HG03378 (cell line): Measurements from ENCODE around the gene EML6.
"Not testable (repeated sequence)": the region's sequence is repeated elsewhere in the genome, so short reads cannot be mapped to it uniquely, and the experiment has no call there.

Experiments
- ATAC-seq: cut with Tn5 transposase; IDR thresholded peaks from one replicate; pipeline ENCODE4 v1.9.1; 2021; ENCODE audit warnings: mild to moderate bottlenecking, moderate library complexity; ENCODE audit not compliant: unreplicated experiment

Gene EML6

DNA sequence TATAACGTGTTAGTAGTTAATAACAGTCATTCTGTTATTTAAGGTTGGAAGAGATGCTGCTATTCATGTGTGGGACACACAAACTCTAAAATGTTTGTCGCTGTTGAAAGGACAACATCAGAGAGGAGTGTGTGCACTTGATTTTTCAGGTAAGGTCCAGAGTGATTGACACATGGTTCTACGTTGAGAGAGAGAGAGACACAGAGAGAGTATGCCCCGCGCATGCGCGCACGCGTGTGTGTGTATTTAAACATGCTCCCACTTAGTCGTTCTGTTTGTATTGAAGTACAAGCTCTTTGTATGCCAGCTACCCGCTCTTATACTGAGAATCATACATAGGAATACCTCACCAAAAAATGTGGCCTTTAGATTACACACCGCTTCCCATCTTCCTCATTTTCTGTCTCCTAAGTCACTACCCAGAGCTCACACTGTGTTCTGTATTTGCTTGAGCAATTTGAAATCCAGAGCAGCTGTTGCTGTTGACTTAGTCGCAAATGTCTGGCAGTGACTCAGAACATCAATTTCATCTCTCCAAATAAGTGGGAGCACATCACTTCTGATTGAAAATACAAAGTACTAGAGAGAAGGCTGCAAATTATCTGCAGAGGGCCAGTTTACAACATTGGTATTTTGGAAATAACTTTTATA, 148.1 kb downstream of the EML6 start:
- ATAC-seq = no peak

DNA sequence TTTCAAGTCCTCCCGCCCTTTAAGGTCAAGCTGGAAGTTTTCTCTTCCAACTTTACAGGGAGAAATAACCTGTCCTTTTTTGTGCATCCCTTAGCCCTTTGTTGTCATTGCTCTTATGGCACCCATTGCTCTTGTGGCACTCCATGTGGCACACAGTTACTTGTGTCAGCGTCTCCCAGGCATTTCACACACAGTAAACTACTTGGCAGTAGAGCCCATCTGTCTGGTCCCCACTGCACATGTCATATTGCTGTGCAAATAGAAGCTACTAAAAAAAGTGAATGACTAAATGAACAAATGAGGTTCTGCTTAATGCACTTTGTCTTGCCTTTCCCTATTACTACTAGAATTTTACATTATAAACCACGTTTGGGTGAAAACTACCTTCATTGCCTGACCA, 149.3 kb downstream of the EML6 start:
- ATAC-seq = no peak

DNA sequence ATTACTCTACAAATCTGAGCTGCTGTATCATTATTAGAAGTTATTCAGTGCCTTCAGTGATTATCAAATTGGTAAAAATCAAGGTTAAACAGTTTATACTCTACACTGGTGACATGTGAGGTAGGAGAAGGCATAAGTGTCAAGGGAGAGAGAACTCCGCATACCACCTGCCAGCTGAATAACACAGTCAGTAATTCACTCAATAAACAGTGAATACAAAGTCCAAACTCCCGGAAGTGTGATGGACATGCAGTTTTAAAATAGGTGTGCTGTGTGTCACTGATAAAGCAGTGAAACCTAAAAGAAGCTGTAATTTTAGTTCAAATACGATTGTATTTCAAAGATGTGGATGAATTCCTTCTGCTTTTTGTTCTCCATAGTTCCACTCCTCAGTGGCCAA, 149.8 kb downstream of the EML6 start:
- ATAC-seq = not testable (repeated sequence)

DNA sequence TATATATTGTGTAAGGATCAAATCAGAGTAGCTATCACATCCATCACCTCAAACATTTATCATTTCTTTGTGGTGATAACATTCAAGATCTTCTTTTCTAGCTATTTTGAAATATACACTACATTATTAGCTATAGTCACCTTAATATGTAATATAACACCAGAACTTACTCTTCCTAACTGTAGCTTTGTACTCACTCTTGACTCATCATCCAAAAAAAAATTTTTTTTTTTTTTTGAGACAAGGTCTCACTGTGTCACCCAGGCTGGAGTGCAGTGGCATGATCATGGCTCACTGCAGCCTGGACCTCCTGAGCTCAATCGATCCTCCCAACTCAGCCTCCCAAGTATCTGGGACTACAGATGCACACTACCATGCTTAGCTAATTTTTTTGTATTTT, 153.3 kb downstream of the EML6 start:
- ATAC-seq = no peak

DNA sequence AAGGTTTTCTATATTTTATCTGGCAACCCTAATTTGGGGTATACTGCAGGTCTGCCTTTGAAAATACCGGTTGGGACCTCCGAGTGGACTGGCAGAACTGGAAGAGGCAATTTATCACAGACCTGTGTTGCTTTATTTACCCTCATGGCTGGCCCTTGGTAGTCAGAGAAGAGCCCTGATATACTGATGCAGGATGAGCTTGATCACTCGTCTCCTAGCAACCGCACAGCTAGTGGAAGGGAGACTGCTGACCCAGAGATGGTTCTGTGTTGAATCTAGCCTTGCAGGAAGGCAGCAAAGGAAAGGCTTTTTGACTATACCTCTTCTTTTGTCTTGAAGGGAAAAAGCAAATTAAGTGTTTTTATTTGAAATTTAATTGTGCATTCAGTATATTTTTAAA, 154.7 kb downstream of the EML6 start:
- ATAC-seq = no peak

DNA sequence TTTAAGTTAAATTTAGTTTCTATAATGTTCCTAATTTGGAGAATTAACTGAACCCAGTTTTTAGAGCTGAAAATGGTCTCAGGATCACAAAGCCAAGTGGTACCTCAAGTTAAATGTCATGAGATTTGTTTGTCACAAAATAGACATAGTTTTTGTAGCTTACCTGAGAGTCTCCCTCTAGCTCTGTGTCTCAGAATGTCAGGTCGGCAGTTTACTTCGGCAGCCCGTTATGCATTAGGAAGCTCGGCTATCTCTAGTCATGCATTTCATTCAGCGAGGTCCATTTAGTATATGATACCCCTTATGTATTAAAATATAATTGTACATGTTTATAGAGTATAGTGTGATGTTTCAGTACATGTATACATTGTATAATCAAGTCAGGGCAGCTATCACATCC, 155.6 kb downstream of the EML6 start:
- no peak for ATAC-seq

DNA sequence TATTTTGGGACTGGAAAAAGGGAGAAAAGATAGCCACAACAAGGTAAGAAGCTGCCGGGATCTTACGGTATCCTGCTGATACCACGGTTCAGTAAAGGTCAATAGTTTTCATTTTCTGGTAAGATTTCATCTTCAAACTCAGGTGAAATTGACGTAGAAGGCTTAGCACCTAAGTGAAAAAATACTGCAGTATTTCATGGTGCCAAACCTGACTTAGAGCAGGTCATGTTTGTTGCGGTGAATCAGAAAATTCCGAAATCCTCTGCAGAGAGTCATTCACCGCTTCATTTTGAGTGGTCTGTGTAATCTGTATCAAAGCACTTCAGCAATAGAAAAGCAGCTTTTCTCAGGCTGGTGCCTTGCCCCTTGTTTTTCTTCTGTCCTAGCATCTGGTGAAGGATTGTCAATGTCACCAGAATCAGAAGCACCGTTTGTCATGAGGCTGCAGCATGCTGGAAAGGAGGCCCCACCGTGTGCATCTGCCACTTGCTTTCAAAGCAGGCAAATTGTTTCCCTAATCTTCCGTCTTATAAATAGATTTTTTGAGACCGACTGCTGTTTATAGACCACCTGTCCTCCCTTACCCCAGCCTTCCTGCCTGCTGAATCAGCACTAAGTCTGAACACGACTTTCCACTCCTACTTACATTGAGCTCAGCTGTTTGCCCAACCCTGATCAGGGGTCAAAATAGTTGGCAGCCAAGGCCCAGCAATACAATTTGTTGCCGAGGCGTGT, 156.3 kb downstream of the EML6 start:
- no peak for ATAC-seq

DNA sequence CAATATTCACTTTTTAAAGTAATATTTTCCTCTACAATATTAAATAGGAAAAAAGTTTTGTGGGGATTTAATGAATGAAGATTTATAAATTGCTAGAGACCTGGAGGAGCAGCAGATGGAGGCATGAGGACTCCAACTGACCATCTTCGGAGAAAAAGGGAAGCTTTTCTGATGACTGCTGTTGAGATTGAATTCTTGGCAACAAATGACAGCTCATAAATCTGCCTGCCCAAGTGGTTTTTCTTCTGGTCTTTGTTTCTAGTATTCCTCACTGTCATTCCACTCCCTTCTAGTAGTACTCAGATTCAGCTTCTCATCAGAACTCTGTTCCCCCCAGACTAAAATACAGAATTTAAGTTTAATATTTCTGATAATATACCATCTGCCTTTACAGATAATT, 157.0 kb downstream of the EML6 start:
- no peak for ATAC-seq

DNA sequence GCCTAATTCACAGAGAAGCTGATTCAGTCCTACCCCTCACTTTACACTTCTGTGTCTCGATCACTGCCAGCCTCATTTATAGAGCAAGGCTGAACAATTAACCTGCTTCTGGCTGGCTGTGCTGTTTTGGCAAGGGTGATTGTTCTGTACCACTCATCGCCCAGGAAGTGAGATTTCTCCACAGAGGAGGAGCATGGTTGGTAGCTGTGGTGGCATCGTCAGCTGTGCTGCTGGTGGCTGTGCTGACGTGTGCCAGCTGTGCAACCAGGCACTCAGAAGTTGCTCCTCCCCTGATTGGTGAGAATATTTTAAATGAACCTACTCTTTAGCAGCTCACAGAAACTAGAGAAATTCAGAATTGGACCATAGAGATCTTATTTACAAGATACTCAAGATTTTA, 158.3 kb downstream of the EML6 start:
- no peak for ATAC-seq

DNA sequence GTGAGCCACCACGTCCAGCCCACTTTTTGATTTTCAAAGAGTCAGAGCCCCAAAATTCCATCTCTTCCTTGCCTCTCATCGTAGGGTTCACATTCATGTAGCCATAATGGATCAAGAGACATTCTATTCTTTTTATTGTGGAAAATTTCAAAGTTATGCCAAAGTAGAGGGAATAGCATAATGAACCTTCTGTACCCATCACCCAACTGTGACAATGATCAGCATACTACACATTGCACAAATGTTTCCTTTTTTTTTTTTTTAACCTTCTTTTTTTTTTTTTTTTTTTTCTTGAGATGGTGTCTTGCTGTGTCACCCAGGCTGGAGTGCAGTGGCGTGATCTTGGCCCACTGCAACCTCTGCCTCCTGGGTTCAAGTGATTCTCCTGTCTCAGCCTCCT, 162.4 kb downstream of the EML6 start:
- no peak for ATAC-seq

DNA sequence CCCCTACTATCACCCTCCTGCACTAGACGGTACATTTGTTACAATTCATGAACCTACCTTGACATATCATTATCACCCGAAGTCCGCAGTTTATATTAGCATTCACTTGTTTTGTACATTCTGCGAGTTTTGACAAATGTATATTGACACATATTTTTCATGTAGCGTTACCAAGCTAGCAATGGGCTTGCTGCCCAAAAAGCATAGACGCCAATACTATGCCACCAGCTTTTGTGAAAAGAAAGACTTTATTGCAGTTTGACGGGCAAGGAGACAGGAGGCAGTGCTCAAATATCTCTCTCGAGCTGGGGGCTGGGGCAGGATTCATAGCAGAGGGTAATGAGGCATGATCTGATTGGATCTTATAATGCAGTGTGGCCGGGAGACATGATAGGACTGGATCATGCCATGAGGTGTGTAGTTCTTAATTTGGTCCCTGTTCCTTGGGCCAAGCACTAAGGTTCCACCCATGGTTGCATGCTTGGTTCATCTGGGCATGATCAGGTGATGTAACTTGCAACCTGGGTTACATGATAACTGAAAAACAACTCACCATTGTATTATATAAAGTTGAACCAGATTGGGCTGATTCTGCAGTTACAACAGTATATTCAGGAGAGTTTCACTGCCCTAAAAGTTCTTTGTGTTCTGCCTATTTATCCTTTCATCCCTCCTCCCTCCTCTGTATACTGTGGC, 164.5 kb downstream of the EML6 start:
- ATAC-seq = no peak

DNA sequence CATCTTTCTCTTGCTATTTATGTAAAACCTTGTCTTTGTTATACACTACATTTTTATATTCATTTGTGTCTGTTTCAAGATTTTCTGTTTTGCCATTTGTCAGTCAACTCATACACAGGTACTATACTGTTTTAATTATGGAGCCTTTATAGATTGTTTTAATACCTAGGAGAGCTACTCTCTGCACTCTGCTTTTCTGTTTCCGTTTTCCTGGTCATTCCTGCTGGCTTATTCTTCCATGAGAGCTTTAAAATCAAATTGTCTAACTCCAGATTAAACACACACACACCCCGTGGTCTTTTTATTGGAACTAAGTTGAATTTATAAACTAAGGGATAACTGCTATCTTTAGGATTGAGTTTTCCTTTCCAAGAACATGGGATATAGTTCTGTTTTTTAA, 165.6 kb downstream of the EML6 start:
- no peak for ATAC-seq

DNA sequence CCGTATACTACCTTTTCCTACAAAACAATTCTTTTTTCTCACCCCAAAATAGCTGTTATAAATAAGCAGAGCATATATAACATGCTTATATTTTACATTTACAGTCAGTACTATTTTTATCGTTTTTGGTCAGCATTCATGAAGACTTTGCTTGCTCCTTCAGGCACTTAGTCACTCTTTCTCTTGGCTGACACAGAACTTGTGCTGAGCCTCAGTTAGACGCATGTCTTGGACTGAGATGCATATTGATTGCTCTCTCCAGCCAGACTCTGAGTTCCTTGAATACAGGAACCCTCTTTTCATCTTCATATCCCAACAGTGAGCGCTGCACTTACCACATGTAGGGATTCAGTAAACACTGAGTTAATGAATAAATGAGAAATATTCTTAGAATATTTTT, 168.4 kb downstream of the EML6 start:
- ATAC-seq = no peak

DNA sequence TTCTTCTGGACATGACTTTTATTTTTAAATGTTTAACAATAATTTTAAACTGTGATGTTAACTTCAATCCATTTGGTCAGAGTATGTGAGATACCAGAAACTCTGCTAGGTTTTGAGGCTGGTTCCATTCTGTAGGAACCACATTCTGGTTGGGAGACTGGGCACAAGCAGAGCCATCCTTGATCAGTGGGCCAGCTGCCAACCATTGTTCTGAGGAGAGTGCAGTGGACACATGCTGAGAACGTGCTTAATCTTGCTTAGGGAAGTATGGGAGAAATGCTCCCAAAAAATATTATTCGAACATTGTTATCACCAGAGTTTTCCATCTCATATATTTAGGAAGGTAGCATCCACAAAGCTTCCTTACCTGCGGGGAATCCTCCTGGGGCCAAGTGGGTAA, 171.0 kb downstream of the EML6 start:
- no peak for ATAC-seq

DNA sequence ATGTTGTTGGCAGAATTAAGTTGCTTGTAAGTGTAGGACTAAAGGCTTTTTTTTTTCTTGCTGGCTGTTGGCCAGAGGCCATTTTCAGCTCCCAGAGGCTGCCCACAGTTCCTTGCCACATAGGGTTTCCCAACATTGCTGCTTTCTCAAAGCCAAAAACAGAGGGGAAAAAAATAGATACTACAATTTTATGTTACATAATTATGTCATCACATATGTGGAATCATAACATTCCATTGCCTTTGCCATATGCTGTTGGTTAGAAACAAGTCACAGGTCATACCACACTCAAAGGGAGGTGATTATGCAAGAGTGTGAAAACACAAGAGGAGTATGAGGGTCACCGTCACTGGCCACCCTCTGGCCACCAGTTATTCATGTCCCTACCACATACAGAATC, 172.3 kb downstream of the EML6 start:
- ATAC-seq = no peak

DNA sequence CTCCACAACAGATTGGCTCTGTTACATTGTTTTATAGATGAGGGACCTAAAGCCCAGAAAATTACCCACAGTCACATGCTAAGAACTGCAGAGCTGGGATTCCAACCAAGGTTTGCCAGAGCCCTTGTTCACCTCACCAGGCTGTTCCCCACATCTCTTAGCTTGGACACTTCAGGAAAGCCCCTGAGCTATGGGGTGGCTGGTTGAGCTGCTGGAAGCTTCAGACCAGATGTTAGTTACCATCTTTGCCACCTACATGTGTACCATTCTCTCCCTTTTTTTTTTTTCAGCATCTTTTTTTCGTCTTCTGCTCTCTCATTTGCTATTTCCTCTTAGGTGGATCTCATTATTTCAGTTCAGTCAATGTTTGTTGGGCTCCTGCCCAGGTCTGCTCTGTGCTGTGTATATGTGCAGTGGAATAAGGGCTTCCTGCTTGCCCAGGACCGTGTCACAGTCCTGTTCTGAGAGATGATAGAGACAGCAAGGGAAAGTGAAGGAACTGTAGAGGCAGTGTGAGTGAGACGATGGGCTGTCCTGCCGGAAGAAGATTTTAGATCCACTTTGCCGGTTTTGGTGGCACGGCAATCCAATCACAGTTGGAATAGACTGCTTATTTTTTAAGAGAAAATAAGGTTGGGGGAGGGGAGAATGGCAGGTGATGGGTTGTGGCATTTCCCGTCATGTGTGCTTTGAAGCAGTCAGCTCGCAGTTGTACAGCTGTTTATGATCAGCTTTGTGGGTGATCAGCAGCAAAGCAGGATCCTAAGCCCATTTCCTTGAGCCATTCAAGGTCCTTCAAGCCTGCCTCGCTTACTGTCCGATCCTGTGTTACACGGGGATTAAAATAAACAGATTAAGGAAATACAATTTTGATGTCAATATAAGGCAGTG, 174.2 kb downstream of the EML6 start:
- no peak for ATAC-seq

DNA sequence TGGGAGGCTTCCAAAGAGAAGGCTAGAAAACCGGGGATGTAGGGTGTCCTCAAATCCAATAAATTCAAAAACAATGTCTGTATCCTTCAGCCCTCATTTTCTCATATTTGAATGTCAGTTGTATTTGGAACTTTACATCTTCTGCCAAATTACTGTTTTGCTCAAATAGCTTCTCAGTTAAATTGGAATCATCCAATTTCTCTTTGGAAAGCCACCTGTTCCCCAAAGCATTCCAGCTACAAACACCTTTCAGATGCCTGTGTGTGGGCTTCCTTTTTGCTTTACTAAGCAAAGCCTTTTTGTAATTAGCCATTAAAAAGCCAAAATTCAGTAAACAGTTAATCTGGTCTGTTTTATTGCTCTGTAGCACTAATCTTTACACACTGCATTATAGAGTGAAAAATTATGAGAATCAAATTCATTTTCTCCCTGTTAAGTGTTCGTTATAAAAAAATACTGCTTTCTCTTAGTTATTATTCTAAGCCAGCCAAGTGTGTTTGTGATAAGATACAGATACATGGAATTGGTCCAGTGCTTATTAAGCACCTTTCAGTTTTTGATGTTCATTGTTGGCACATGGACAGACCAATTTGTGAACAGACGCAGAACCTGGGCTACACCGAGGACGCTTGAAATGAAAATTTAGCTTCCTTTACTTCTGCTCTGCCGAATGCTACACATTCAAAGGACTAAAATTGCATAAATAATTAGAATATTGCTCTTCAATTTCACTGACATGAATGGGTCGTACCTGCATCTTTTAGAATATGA, 175.2 kb downstream of the EML6 start:
- ATAC-seq = no peak

DNA sequence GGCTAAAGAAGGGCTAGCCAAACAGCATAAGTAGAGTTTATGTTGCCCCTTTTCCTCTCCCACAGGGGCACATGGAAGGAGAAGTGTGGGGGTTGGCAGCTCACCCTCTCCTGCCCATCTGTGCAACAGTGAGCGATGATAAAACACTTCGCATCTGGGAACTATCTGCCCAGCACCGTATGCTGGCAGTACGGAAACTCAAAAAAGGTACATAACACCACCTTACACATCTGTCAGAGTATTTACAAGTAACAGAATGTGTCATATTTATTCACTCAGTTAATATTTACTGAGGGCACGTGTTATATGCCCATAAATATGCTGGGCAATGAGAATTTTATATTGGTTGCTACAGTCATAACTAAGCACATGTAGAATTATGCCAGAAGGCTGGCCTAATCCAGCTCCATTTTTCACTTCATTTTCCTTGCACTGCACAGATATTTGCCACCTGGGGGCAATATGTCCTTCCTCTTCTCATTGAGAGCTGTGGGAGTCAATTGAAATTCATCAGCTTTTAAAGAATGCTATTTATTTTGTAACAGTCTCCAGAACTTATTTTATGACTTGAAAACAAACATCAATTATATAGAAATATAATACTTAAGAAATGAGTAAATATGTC, 176.2 kb downstream of the EML6 start:
- ATAC-seq = no peak

DNA sequence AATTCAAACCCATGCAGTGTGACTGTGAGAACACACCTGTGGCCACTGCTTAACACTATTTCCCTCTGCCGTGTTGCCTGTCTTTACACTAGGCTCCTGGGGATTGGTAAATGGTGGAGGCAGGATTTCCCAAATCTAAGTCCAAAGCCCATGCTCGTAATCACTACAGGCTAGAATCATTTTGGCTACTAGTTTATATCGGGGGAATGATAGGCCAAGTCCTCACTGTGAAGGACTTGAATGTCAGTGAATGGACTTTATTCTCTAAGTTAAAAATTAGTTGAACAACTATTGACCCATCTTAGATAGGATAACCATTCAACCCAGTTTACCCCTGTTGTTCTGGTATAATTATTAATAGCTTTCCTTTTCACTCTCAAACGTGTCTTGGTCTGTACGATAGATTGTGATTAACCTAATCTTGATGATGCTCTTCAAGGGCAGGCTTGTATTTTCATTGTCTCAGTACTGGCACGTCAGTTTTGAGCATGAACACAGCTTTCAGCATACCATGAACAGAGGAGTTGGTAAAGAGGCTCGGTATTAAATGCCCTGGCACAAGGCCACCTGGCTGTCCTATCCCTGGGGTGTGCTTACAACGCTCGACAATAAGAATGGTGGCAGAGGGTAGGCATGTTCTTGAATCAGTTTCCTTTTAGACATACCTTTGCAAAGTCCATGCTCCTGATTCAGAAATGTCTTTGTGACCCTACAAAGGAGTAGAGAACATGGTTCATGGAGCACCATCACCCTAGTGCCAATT, 177.9 kb downstream of the EML6 start:
- ATAC-seq = no peak
